K562 (cell line): ENCODE data around the gene XPO4. TPM values are rescaled to one million over a fixed set of nuclear protein-coding genes. Genes with fewer than 3 reads are reported as not detected.

Source experiments
- ADNP ChIP-seq: fragments of 200-800 bp; sonication (Bioruptor generic); IDR thresholded peaks from 2 replicates; pipeline ENCODE4 v1.6.1; 2016; ENCODE audit warnings: missing genetic modification characterization, missing compliant biosample characterization
- CC2D1A ChIP-seq: fragments of 450-650 bp; IDR thresholded peaks from 2 replicates; pipeline ENCODE4 v1.6.1; 2017; ENCODE audit warnings: mild to moderate bottlenecking
- E2F6 ChIP-seq, 2 experiments: IDR thresholded peaks; 2 replicates each; pipeline ENCODE4 v1.6.1; 2011; ENCODE audit warnings: borderline replicate concordance in 1 of 2, control low read depth in 1 of 2, low read depth in 1 of 2, low read length in 1 of 2, mild to moderate bottlenecking in 1 of 2, mixed read lengths in 1 of 2, moderate library complexity in 1 of 2; ENCODE audit not compliant: insufficient read depth in 1 of 2, insufficient read length in 1 of 2, poor library complexity in 1 of 2, severe bottlenecking in 1 of 2; ENCODE audit errors: extremely low read depth in 1 of 2
- E4F1 ChIP-seq: fragments of 250-450 bp; sonication (Bioruptor Pico); IDR thresholded peaks from 2 replicates; pipeline ENCODE4 v1.5.0; 2021; ENCODE audit warnings: mild to moderate bottlenecking, borderline replicate concordance
- FOXP4 ChIP-seq: sonication (generic); formaldehyde crosslinking; IDR thresholded peaks from 2 replicates; pipeline ENCODE4 v1.8.0; 2022; ENCODE audit warnings: mild to moderate bottlenecking, missing genetic modification reagents, borderline replicate concordance
- KAT7 ChIP-seq: sonication (generic); formaldehyde crosslinking; IDR thresholded peaks from 2 replicates; pipeline ENCODE4 v1.8.0; 2022; ENCODE audit warnings: missing genetic modification reagents, mild to moderate bottlenecking, borderline replicate concordance
- LEF1 ChIP-seq: fragments of 450-650 bp; IDR thresholded peaks from 2 replicates; pipeline ENCODE4 v1.6.1; 2016; ENCODE audit warnings: mild to moderate bottlenecking
- MECOM ChIP-seq: fragments of 250-450 bp; sonication (Bioruptor Pico); IDR thresholded peaks from 2 replicates; pipeline ENCODE4 v1.8.0; 2022; ENCODE audit warnings: inconsistent platforms
- RAD21 ChIP-seq, 2 experiments: fragments of 250-450 bp in 1 of 2; fragments of 450-650 bp in 1 of 2; sonication (Bioruptor Pico) in 1 of 2; formaldehyde crosslinking in 1 of 2; IDR thresholded peaks in 1 of 2; conservative IDR thresholded peaks in 1 of 2; 2 replicates each; pipeline versions ENCODE4 v1.4.0 to v1.8.0; 2020 to 2022; ENCODE audit warnings: mild to moderate bottlenecking in 2 of 2, moderate library complexity in 1 of 2
- SMC3 ChIP-seq: conservative IDR thresholded peaks from 2 replicates; pipeline ENCODE4 v1.6.1; 2011; ENCODE audit warnings: low read depth, low read length, improper control_type of control experiment; ENCODE audit not compliant: insufficient read depth
- ZBED1 ChIP-seq: IDR thresholded peaks from 2 replicates; pipeline ENCODE4 v1.6.1; 2014
- ZFP1 ChIP-seq: fragments of 450-650 bp; formaldehyde crosslinking; IDR thresholded peaks from 2 replicates; pipeline ENCODE4 v1.4.0; 2020; ENCODE audit warnings: mild to moderate bottlenecking, mixed read lengths
- ZKSCAN8 ChIP-seq: fragments of 200-800 bp; sonication (Bioruptor generic); IDR thresholded peaks from 2 replicates; pipeline ENCODE4 v1.6.1; 2016; ENCODE audit warnings: missing genetic modification characterization, missing compliant biosample characterization
- ZNF165 ChIP-seq: fragments of 250-450 bp; sonication (Bioruptor Pico); IDR thresholded peaks from 2 replicates; pipeline ENCODE4 v1.4.0; 2020; ENCODE audit warnings: borderline replicate concordance
- ZNF175 ChIP-seq: fragments of 200-800 bp; sonication (Bioruptor generic); IDR thresholded peaks from 2 replicates; pipeline ENCODE4 v1.6.1; 2016; ENCODE audit warnings: low read depth, mild to moderate bottlenecking, missing genetic modification characterization, missing compliant biosample characterization
- ZNF316 ChIP-seq: fragments of 450-650 bp; IDR thresholded peaks from 2 replicates; pipeline ENCODE4 v1.6.1; 2016
- ZNF584 ChIP-seq: fragments of 200-800 bp; sonication (Bioruptor generic); IDR thresholded peaks from 2 replicates; pipeline ENCODE4 v1.6.1; 2016; ENCODE audit warnings: low read depth, mild to moderate bottlenecking, missing genetic modification characterization, missing compliant biosample characterization
- ZNF644 ChIP-seq: fragments of 200-800 bp; sonication (Bioruptor generic); IDR thresholded peaks from 2 replicates; pipeline ENCODE4 v1.6.1; 2016; ENCODE audit warnings: low read depth, missing genetic modification characterization, missing compliant biosample characterization
- polyA plus RNA-seq, 8 experiments: library from polyadenylated mRNA; depleted of rRNA in 4 of 8; stranded (reverse) in 5 of 8; unstranded in 3 of 8; fragments of >200 nt; fragmentation: Nextera tagmentation in 2 of 8; fragmentation: Illumina TruSeq in 1 of 8; extraction: Ambion mirVana in 2 of 8; extraction: Trizol in 1 of 8; gene quantifications; 2 replicates each; pipeline versions ENCODE4 v1.2.1 to v1.2.3, GENCODE V29; 2011 to 2014; ENCODE audit warnings: inconsistent platforms in 1 of 8, missing spikeins in 1 of 8
- total RNA-seq, 7 experiments: library from RNA; depleted of rRNA in 6 of 7; stranded (reverse); fragments of >200 nt in 6 of 7; fragmentation: Illumina TruSeq in 2 of 7; extraction: Trizol in 2 of 7; gene quantifications; 2 replicates each; pipeline versions ENCODE4 v1.2.1 to v1.2.3, GENCODE V29; 2011 to 2021; ENCODE audit warnings: low replicate concordance in 1 of 7
- TF ChIP-seq, protein P1 (sequence below): IDR thresholded peaks from 3 replicates; pipeline ENCODE4 v1.6.1; 2011; ENCODE audit warnings: borderline replicate concordance, mild to moderate bottlenecking, moderate library complexity; ENCODE audit not compliant: insufficient read length; ENCODE audit errors: extremely low read depth

XPO4 gene
- total and polyA plus RNA-seq, 9 of the 15 experiments (the other 6 are each of a cell fraction or from before 2014, with no cell fraction given): 5.5 to 25.1 (median 17.5) TPM

- TF ChIP-seq FOXP4 (CRISPR knock-in tag) (no peak), ZFP1 (CRISPR knock-in tag) (no peak), ZNF175 (no peak), SMC3 (peak; percentile 60; the same call in 1 of the 2 replicates), ADNP (tag) (no peak), ZNF644 (no peak), RAD21 (CRISPR knock-in tag; conservative IDR thresholded peaks at IDR 0.05 in 1 of 2, IDR thresholded peaks at IDR 0.05 in 1 of 2) (peak; percentile 61 to 83), ZNF316 (no peak), E2F6 (IDR thresholded peaks at IDR 0.05; ENCODE audit: borderline replicate concordance in 1 of 2, extremely low read depth in 1 of 2, insufficient read depth in 1 of 2, insufficient read length in 1 of 2, low read depth in 1 of 2, low read length in 1 of 2, poor library complexity in 1 of 2, severe bottlenecking in 1 of 2) (no peak), ZBED1 (no peak), MECOM (no peak), E4F1 (CRISPR knock-in tag) (no peak), ZNF584 (CRISPR knock-in tag) (no peak), CC2D1A (no peak), LEF1 (no peak), KAT7 (CRISPR knock-in tag) (no peak), ZNF165 (CRISPR knock-in tag) (no peak), ZKSCAN8 (CRISPR knock-in tag) (no peak)
- TF ChIP-seq, protein P1, sequence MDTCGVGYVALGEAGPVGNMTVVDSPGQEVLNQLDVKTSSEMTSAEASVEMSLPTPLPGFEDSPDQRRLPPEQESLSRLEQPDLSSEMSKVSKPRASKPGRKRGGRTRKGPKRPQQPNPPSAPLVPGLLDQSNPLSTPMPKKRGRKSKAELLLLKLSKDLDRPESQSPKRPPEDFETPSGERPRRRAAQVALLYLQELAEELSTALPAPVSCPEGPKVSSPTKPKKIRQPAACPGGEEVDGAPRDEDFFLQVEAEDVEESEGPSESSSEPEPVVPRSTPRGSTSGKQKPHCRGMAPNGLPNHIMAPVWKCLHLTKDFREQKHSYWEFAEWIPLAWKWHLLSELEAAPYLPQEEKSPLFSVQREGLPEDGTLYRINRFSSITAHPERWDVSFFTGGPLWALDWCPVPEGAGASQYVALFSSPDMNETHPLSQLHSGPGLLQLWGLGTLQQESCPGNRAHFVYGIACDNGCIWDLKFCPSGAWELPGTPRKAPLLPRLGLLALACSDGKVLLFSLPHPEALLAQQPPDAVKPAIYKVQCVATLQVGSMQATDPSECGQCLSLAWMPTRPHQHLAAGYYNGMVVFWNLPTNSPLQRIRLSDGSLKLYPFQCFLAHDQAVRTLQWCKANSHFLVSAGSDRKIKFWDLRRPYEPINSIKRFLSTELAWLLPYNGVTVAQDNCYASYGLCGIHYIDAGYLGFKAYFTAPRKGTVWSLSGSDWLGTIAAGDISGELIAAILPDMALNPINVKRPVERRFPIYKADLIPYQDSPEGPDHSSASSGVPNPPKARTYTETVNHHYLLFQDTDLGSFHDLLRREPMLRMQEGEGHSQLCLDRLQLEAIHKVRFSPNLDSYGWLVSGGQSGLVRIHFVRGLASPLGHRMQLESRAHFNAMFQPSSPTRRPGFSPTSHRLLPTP: no peak
These were observed 22.3 kb upstream of the XPO4 start (continued) for GRCh38 chr13:20924758-20925394.
